HG02763 (cell line): ENCODE data around the gene POLR2A.
"Not testable (repeated sequence)": the region's sequence is repeated elsewhere in the genome, so short reads cannot be mapped to it uniquely, and the experiment has no call there.

ENCODE experiments used
- ATAC-seq: cut with Tn5 transposase; IDR thresholded peaks from one replicate; pipeline ENCODE4 v1.9.1; 2021; ENCODE audit warnings: mild to moderate bottlenecking, moderate library complexity; ENCODE audit not compliant: unreplicated experiment

The POLR2A gene

GRCh38 chr17:7460850-7461660 is 23.1 kb upstream of the POLR2A start:
- no peak for ATAC-seq

- no peak for ATAC-seq
Measured at GRCh38 chr17:7462474-7463371, 21.4 kb upstream of the POLR2A start.

GRCh38 chr17:7463372-7463846 is 20.8 kb upstream of the POLR2A start:
- no peak for ATAC-seq

- ATAC-seq = no peak
Measured at GRCh38 chr17:7464081-7464480, 20.1 kb upstream of the POLR2A start.

- ATAC-seq = no peak
Measured at GRCh38 chr17:7465597-7466275, 18.4 kb upstream of the POLR2A start.

- ATAC-seq = no peak
Measured at GRCh38 chr17:7466318-7466638, 17.9 kb upstream of the POLR2A start.

- ATAC-seq = no peak
Measured at GRCh38 chr17:7466639-7467341, 17.4 kb upstream of the POLR2A start.

- ATAC-seq = no peak
Measured at GRCh38 chr17:7467498-7467897, 16.7 kb upstream of the POLR2A start.

- no peak for ATAC-seq
Measured at GRCh38 chr17:7468290-7468689, 15.9 kb upstream of the POLR2A start.

- no peak for ATAC-seq
Measured at GRCh38 chr17:7468804-7469389, 15.3 kb upstream of the POLR2A start.

GRCh38 chr17:7469843-7470242 is 14.3 kb upstream of the POLR2A start:
- ATAC-seq = not testable (repeated sequence)

- not testable (repeated sequence) for ATAC-seq
Measured at GRCh38 chr17:7470457-7470973, 13.7 kb upstream of the POLR2A start.

GRCh38 chr17:7471729-7472128 is 12.4 kb upstream of the POLR2A start:
- ATAC-seq = no peak

- not testable (repeated sequence) for ATAC-seq
Measured at GRCh38 chr17:7474767-7475166, 9.4 kb upstream of the POLR2A start.

- ATAC-seq = no peak
Measured at GRCh38 chr17:7475764-7476422, 8.3 kb upstream of the POLR2A start.

- ATAC-seq = no peak
Measured at GRCh38 chr17:7476494-7476893, 7.7 kb upstream of the POLR2A start.

- no peak for ATAC-seq
Measured at GRCh38 chr17:7476951-7477350, 7.2 kb upstream of the POLR2A start.

- ATAC-seq = no peak
Measured at GRCh38 chr17:7477392-7478275, 6.5 kb upstream of the POLR2A start.
